Measurements from ENCODE around the gene ACCSL.

DNA sequence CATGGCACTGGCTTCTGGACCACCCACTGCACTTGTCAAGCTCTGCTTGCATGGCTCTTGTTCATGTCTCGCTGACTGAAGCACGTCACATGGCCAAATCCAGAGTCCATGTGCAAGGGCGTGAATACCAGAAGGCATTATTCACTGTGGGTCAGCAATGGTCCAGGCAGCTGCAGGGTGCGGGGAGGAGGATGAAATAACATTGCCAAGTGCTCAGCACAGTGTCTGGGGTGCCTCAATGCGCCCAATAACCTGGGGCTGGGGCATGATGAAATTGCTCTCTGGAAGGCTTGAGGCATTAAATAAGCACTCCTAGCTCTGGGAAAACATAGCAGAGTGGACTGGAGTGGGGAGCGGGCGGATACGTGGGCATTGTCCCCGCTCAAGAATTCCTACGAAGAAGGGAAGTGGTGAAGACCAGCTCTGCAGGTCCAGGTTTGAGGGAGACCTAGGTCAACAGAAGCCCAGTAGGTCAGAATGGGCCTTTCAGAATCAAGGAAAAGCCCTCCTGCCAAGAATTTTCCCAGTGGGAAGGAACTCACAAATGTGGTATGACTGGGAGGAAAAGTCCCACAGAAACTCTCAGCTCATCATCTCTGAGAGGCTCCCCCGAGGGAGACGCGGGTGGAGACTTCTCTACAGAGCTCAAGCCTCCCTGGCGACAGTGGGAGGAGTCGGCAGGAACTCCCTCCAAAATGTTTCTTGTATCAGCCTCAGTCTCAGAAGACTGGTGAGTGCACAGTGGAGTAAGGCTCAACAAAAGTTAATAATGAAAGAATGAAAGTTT is 15.3 kb upstream of the ACCSL start:
- TF ChIP-seq, protein P1, sequence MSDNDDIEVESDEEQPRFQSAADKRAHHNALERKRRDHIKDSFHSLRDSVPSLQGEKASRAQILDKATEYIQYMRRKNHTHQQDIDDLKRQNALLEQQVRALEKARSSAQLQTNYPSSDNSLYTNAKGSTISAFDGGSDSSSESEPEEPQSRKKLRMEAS (IDR thresholded peaks at IDR 0.05; ENCODE audit: low read depth), result no peak
- TF ChIP-seq, protein P2, sequence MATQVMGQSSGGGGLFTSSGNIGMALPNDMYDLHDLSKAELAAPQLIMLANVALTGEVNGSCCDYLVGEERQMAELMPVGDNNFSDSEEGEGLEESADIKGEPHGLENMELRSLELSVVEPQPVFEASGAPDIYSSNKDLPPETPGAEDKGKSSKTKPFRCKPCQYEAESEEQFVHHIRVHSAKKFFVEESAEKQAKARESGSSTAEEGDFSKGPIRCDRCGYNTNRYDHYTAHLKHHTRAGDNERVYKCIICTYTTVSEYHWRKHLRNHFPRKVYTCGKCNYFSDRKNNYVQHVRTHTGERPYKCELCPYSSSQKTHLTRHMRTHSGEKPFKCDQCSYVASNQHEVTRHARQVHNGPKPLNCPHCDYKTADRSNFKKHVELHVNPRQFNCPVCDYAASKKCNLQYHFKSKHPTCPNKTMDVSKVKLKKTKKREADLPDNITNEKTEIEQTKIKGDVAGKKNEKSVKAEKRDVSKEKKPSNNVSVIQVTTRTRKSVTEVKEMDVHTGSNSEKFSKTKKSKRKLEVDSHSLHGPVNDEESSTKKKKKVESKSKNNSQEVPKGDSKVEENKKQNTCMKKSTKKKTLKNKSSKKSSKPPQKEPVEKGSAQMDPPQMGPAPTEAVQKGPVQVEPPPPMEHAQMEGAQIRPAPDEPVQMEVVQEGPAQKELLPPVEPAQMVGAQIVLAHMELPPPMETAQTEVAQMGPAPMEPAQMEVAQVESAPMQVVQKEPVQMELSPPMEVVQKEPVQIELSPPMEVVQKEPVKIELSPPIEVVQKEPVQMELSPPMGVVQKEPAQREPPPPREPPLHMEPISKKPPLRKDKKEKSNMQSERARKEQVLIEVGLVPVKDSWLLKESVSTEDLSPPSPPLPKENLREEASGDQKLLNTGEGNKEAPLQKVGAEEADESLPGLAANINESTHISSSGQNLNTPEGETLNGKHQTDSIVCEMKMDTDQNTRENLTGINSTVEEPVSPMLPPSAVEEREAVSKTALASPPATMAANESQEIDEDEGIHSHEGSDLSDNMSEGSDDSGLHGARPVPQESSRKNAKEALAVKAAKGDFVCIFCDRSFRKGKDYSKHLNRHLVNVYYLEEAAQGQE (IDR thresholded peaks at IDR 0.05; ENCODE audit: low read depth, low read length), result no peak
- TF ChIP-seq POLR2AphosphoS5 (IDR thresholded peaks at IDR 0.05; ENCODE audit: low read depth, low read length), result no peak
